Spleen (tissue), 11 donors: ENCODE results near the gene TUBA1B. TPM values are rescaled to one million over a fixed set of nuclear protein-coding genes. Genes with fewer than 3 reads are reported as not detected.

Source experiments
- DNase-seq: peaks from one replicate; pipeline ENCODE4 v3.0.0-alpha.2; 2020
- H3K27ac ChIP-seq, 8 donors: fragments of 200-600 bp; sonication (generic) in 7 of 8; 1 replicate in 4 of 8; 2 replicates in 4 of 8; pipeline versions ENCODE4 v1.5.0 to v1.8.0; 2016 to 2021; ENCODE audit warnings: inconsistent platforms in 4 of 8, mild to moderate bottlenecking in 4 of 8, moderate library complexity in 1 of 8
- H3K27me3 ChIP-seq, 7 donors: fragments of 200-600 bp; sonication (generic) in 6 of 7; replicated peaks in 1 of 7; 1 replicate in 4 of 7; 2 replicates in 3 of 7; pipeline versions ENCODE4 v1.5.0 to v1.8.0; 2016 to 2021; ENCODE audit warnings: inconsistent platforms in 3 of 7, mild to moderate bottlenecking in 1 of 7
- H3K36me3 ChIP-seq, 6 donors: fragments of 200-600 bp; sonication (generic) in 5 of 6; 1 replicate in 4 of 6; 2 replicates in 2 of 6; pipeline versions ENCODE4 v1.5.0 to v1.8.0; 2016 to 2021; ENCODE audit warnings: inconsistent platforms in 2 of 6
- H3K4me1 ChIP-seq, 6 donors: fragments of 200-600 bp; sonication (generic) in 5 of 6; 1 replicate in 3 of 6; 2 replicates in 3 of 6; pipeline versions ENCODE4 v1.5.0 to v1.8.0; 2016 to 2021; ENCODE audit warnings: inconsistent platforms in 3 of 6
- H3K4me3 ChIP-seq, 8 donors: fragments of 200-600 bp; sonication (generic) in 7 of 8; 1 replicate in 4 of 8; 2 replicates in 4 of 8; pipeline versions ENCODE4 v1.5.0 to v1.8.0; 2016 to 2021; ENCODE audit warnings: inconsistent platforms in 4 of 8, mild to moderate bottlenecking in 4 of 8, moderate library complexity in 2 of 8
- H3K9me3 ChIP-seq, 8 donors: fragments of 200-600 bp; sonication (generic) in 7 of 8; 1 replicate in 4 of 8; 2 replicates in 4 of 8; pipeline versions ENCODE4 v1.5.0 to v1.8.0; 2016 to 2021; ENCODE audit warnings: inconsistent platforms in 4 of 8
- POLR2A ChIP-seq, 3 donors: fragments of 450-650 bp; IDR thresholded peaks; one replicate each; pipeline ENCODE4 v1.5.1; 2017; ENCODE audit warnings: antibody characterized with exemption in 3 of 3, mild to moderate bottlenecking in 1 of 3
- POLR2AphosphoS5 ChIP-seq, 3 donors: sonication (generic); formaldehyde crosslinking; IDR thresholded peaks; one replicate each; pipeline ENCODE4 v1.5.1; 2017; ENCODE audit warnings: antibody characterized with exemption in 3 of 3
- WGBS, 5 donors: extraction: QIAGEN DNeasy Blood & Tissue Kit in 3 of 5; methylation state at CpG; one replicate each; pipeline versions ENCODE4 v1.1.5 to v1.1.7; 2013 to 2018; 5-methylcytosine and 5-hydroxymethylcytosine counted together
- intact Hi-C: fragments of 100-400 bp; cut with DNase I; formaldehyde crosslinking; loops from one replicate; pipeline ENCODE4 v1.15.0; 2023; ENCODE audit warnings: low total_unique reads
- polyA plus RNA-seq, 3 donors: library from polyadenylated mRNA; stranded (reverse); fragments of 200-250 nt; gene quantifications; one replicate each; pipeline ENCODE4 v1.2.1, GENCODE V29; 2013
- total RNA-seq, 7 donors: library from RNA; depleted of rRNA in 3 of 7; stranded (reverse); fragments of >200 nt in 3 of 7; fragmentation: NEBNext Ultra II Directional in 4 of 7; extraction: Animal tissue kit (Norgen Biotek cat#: 25700) in 4 of 7; gene quantifications; one replicate each; pipeline versions ENCODE4 v1.1.0 to v1.2.1, GENCODE V29; 2016 to 2021
- TF ChIP-seq, protein P1 (sequence below), 11 experiments: fragments of 200-600 bp in 7 of 11; fragments of 450-650 bp in 4 of 11; sonication (generic) in 4 of 11; IDR thresholded peaks in 8 of 11; conservative IDR thresholded peaks in 3 of 11; 1 replicate in 7 of 11; 2 replicates in 4 of 11; pipeline versions ENCODE4 v1.4.0 to v1.8.0; 2016 to 2021; ENCODE audit warnings: antibody characterized with exemption in 11 of 11, inconsistent platforms in 4 of 11, mild to moderate bottlenecking in 1 of 11
- donor health status: healthy with polysubstance abuse.
- donor health status: DM: no; HTN: no; CAD: no; lungs with moderate emphysema.
- donor health status: DM: no; HTN: no; CAD: no.
- donor health status: Bipolar disorder and iron deficiency.
- donor health status: healthy.
- donor health status: DM: no; HTN: no; CAD: no.
- donor health status: DM: yes; HTN: yes; CAD: no.

TUBA1B gene
- total and polyA plus RNA-seq, 10 donors = 231 to 706 (median 476) TPM

DNA sequence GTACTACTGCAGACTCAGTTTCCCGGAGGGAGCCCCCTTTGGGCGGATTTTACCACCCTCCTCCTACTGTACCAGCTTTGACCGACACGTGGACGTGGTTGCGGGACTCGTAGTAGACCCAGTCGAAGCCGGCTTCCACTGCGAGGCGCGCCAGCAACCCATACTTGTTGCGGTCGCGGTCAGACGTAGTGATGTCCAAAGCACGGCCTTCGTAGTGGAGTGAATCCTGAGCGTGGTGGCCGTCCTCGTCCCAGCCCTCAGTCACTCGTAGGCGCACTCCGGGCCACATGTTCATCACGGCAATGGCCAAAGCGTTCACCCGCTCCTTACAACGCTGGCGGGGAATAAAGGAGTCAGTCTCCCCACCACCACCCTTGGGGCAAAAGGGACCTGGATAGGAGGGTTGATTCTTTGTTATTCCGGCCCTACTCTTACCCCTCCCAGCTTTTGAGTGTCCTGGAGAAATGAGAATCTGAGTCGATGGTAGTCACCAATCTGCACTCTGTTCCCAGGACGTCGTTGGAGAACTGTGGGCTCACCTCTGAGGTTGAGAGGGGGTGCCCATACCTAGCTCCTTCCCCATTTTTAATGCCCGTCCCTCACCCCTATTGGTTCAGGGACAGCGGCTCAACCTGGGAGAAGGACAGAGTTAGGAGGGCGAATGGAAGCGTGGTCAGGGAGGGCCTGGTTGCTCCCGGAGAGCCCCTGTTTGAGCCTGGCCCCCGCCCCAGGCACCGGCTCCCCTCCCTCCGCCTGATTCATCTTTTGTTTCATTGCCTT, 39.9 kb downstream of the TUBA1B start:
- WGBS, 5 donors = 22 to 36% (median 30%) methylated on average over 39 to 41 of the region's 41 CpGs
- no peaks in the 10 kb centered on the region for H3K9me3 ChIP-seq
- H3K36me3 ChIP-seq = peaks cover 0 to 11% (median 0%) of the 10 kb centered on the region in 6 donors
- peak overlapping the region in 4 of 8 donors; percentile 22 to 69 (median 32) for H3K4me3 ChIP-seq
- H3K4me1 ChIP-seq = peaks cover 56 to 78% (median 72%) of the 10 kb centered on the region in 6 donors
- TF ChIP-seq, protein P1, sequence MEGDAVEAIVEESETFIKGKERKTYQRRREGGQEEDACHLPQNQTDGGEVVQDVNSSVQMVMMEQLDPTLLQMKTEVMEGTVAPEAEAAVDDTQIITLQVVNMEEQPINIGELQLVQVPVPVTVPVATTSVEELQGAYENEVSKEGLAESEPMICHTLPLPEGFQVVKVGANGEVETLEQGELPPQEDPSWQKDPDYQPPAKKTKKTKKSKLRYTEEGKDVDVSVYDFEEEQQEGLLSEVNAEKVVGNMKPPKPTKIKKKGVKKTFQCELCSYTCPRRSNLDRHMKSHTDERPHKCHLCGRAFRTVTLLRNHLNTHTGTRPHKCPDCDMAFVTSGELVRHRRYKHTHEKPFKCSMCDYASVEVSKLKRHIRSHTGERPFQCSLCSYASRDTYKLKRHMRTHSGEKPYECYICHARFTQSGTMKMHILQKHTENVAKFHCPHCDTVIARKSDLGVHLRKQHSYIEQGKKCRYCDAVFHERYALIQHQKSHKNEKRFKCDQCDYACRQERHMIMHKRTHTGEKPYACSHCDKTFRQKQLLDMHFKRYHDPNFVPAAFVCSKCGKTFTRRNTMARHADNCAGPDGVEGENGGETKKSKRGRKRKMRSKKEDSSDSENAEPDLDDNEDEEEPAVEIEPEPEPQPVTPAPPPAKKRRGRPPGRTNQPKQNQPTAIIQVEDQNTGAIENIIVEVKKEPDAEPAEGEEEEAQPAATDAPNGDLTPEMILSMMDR (IDR thresholded peaks at IDR 0.05 in 8 of 11, conservative IDR thresholded peaks at IDR 0.05 in 3 of 11) = no peak
- TF ChIP-seq POLR2A (IDR thresholded peaks at IDR 0.05) = no peak
- TF ChIP-seq POLR2AphosphoS5 (IDR thresholded peaks at IDR 0.05) = no peak
- intact Hi-C loops = no loop called here
- peaks cover 3 to 73% (median 65%) of the 10 kb centered on the region in 7 donors for H3K27me3 ChIP-seq
- peak overlapping the region in 4 of 8 donors; percentile 52 to 79 (median 59) for H3K27ac ChIP-seq
- DNase-seq = peak; percentile 70

DNA sequence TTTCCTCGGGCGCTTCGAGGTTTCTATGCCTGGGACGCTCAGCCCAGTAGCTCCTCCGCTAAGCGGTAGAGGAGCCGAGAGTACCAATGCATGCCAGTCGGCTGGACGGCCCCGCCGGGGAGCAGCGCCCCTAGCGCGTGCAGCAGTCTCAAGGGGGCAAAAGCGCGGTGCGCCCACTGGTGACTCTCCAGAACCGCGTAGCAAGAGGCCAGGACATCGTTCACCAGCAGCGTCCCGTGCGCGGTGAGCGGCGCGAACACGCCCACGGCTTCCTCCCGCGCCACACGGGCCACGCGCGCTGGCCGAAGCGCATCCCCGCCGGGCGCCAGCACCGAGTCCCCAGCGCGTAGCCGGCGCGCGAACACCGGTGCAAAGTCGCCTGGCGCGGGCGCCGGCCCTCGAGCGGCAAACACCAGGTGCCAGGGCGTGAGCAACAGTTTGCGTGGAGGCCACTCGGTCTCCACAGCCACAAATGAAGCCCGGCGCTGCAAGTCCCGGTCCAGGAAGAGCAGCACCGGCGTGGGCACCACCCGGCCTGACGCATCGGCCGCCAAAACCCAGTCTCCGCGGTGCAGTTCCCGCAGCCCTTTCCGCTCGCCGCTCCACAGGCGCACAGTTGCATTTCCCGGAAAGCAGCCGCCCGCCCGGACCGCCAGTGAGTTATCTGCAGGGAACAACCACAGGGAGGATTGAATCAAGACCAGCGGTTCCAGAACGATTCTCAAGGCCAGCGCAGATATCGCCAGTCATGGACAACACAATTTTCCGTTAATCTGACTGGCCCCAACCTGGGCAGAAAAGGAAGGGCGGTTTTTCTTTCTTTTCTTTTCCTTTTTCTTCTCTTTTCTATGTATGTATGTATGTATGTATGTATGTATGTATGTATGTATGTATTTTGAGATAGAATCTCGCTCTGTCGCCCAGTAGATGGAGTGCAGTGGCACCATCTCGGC, 41.1 kb downstream of the TUBA1B start:
- H3K27me3 ChIP-seq = peaks cover 3 to 73% (median 65%) of the 10 kb centered on the region in 7 donors
- WGBS, 5 donors = 2 to 4% (median 2%) methylated on average over 29 to 88 of the region's 88 CpGs
- H3K36me3 ChIP-seq = no peaks in the 10 kb centered on the region
- peak overlapping the region; percentile 16 to 69 (median 43) for H3K4me3 ChIP-seq
- DNase-seq = peak; percentile 87
- peak overlapping the region in 6 of 8 donors; percentile 52 to 79 (median 61) for H3K27ac ChIP-seq
- H3K9me3 ChIP-seq = no peaks in the 10 kb centered on the region
- intact Hi-C loops = loop anchor here (5.0 kb wide), 2 partner anchors 32 to 147 kb away; no protein-coding TSS in a partner anchor
- TF ChIP-seq, protein P1 (IDR thresholded peaks at IDR 0.05 in 8 of 11, conservative IDR thresholded peaks at IDR 0.05 in 3 of 11) = peak in 2 of 11 experiments; percentile 10 to 32
- TF ChIP-seq POLR2A (IDR thresholded peaks at IDR 0.05) (no peak), POLR2AphosphoS5 (IDR thresholded peaks at IDR 0.05) (peak; percentile 34 to 77 (median 63))
- H3K4me1 ChIP-seq = peaks cover 56 to 75% (median 71%) of the 10 kb centered on the region in 6 donors

DNA sequence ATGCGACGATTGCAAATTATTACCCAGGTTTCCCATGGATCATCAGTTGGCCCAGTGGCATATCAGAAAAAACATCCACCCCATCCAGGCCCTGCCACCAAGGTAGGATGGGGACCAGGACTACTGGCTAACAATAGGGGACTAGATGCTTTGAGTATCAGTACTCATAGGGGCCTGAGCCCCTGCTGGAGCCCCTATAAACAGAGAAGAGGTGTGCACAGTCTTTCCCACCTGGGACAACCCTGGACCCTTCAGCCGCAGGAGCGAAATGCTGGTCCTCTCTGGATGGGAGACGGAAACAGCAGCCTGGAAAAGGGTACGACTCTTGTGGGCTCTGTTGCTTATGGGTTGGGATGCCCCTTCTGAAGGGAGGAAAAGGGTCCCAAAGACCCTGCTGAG, 42.3 kb downstream of the TUBA1B start:
- Histone ChIP-seq H3K4me3 (no peak overlapping the region), H3K9me3 (peaks cover 0 to 4% (median 0%) of the 10 kb centered on the region in 8 donors), H3K27ac (no peak overlapping the region), H3K27me3 (peaks cover 3 to 62% (median 53%) of the 10 kb centered on the region in 7 donors), H3K36me3 (no peaks in the 10 kb centered on the region), H3K4me1 (peaks cover 48 to 63% (median 60%) of the 10 kb centered on the region in 6 donors)
- WGBS, 5 donors = 61 to 69% (median 63%) methylated on average over 4 to 6 of the region's 6 CpGs
- no peak for DNase-seq
- intact Hi-C loops = loop anchor here (5.0 kb wide), 2 partner anchors 33 to 148 kb away; no protein-coding TSS in a partner anchor
- TF ChIP-seq POLR2A (IDR thresholded peaks at IDR 0.05) (no peak), POLR2AphosphoS5 (IDR thresholded peaks at IDR 0.05) (no peak)
- TF ChIP-seq, protein P1 (IDR thresholded peaks at IDR 0.05 in 8 of 11, conservative IDR thresholded peaks at IDR 0.05 in 3 of 11) = no peak
